HCT116 (cell line): Measurements from ENCODE around the gene SLFN12.

Experiments
- EGR1 ChIP-seq: IDR thresholded peaks from 2 replicates; pipeline ENCODE4 v1.6.1; 2012; ENCODE audit warnings: low read depth
- EZH2 ChIP-seq: fragments of 200-600 bp; sonication (generic); IDR thresholded peaks from 2 replicates; pipeline ENCODE4 v1.6.1; 2017; ENCODE audit warnings: antibody characterized with exemption, mixed run types
- EZH2phosphoT487 ChIP-seq: fragments of 200-600 bp; IDR thresholded peaks from 2 replicates; pipeline ENCODE4 v1.6.1; 2018; ENCODE audit warnings: antibody characterized with exemption, borderline replicate concordance
- JUND ChIP-seq: IDR thresholded peaks from 2 replicates; pipeline ENCODE4 v1.6.1; 2012
- POLR2A ChIP-seq: IDR thresholded peaks from 2 replicates; pipeline ENCODE4 v1.7.0; 2011; ENCODE audit warnings: borderline replicate concordance; ENCODE audit not compliant: insufficient read depth, insufficient read length; ENCODE audit errors: extremely low read depth
- POLR2AphosphoS5 ChIP-seq: IDR thresholded peaks from 2 replicates; pipeline ENCODE4 v1.6.1; 2011; ENCODE audit warnings: mild to moderate bottlenecking, low read depth, low read length, moderate library complexity
- RAD21 ChIP-seq: IDR thresholded peaks from 2 replicates; pipeline ENCODE4 v1.6.1; 2012; ENCODE audit warnings: low read depth, mild to moderate bottlenecking
- SP1 ChIP-seq: IDR thresholded peaks from 2 replicates; pipeline ENCODE4 v1.6.1; 2012; ENCODE audit warnings: low read depth
- YY1 ChIP-seq: IDR thresholded peaks from 2 replicates; pipeline ENCODE4 v1.6.1; 2011; ENCODE audit warnings: low read length, low read depth, moderate library complexity, mild to moderate bottlenecking; ENCODE audit not compliant: insufficient replicate concordance; ENCODE audit errors: extremely low read depth
- TF ChIP-seq, protein P1 (sequence below), 3 experiments: fragments of 200-600 bp in 1 of 3; sonication (generic) in 1 of 3; IDR thresholded peaks in 2 of 3; conservative IDR thresholded peaks in 1 of 3; 2 replicates each; pipeline ENCODE4 v1.5.1; 2012 to 2017; ENCODE audit warnings: low read depth in 2 of 3, low read length in 2 of 3, antibody characterized with exemption in 1 of 3, borderline replicate concordance in 1 of 3, control low read depth in 1 of 3, mild to moderate bottlenecking in 1 of 3, mixed read lengths in 1 of 3, mixed run types in 1 of 3, moderate library complexity in 1 of 3; ENCODE audit not compliant: insufficient read depth in 1 of 3
- TF ChIP-seq, protein P2 (sequence below): IDR thresholded peaks from 2 replicates; pipeline ENCODE4 v1.6.1; 2012
- TF ChIP-seq, protein P3 (sequence below): IDR thresholded peaks from 2 replicates; pipeline ENCODE4 v1.6.1; 2012
- TF ChIP-seq, protein P4 (sequence below): IDR thresholded peaks from 2 replicates; pipeline ENCODE4 v1.6.1; 2012; ENCODE audit warnings: low read depth

DNA sequence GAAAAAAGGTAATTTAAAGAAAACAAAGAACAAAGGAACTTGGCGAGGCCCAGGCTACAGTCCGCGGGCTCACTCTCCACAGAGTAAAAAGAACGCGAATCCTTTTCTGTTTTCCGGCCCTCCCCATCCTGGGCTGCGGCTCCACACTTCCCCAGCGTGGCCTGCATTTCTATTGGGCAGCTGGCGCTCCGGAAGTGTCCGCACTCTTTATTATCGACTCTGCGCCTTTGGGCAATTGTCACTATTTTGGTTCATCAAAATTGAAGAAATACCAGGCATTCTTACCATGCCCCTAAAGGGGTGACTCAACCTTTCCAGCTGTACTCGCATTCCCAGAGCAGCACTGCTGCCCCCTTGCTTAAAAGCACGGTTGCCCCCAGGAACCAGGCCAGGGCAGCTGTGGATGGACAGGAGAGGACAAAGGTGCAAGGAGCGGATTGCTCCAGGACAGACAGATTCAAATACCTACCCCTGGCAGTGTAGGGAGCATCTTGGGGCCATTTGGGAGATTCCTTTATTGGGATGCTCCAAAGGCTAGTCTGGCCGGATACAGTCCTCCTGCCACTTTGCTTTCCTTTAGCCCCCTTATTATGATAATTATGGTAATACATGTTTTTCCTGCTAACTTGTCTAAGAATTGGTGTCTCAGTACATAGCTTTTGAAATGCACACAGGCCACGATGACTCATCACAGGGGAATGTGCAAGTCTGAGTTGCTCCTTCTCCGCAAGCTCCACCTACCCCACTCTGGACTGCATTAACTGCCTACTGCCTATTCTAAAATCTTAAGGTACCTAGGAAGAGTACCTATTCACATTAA is 985 bp upstream of the SLFN12 start:
- TF ChIP-seq, protein P1, sequence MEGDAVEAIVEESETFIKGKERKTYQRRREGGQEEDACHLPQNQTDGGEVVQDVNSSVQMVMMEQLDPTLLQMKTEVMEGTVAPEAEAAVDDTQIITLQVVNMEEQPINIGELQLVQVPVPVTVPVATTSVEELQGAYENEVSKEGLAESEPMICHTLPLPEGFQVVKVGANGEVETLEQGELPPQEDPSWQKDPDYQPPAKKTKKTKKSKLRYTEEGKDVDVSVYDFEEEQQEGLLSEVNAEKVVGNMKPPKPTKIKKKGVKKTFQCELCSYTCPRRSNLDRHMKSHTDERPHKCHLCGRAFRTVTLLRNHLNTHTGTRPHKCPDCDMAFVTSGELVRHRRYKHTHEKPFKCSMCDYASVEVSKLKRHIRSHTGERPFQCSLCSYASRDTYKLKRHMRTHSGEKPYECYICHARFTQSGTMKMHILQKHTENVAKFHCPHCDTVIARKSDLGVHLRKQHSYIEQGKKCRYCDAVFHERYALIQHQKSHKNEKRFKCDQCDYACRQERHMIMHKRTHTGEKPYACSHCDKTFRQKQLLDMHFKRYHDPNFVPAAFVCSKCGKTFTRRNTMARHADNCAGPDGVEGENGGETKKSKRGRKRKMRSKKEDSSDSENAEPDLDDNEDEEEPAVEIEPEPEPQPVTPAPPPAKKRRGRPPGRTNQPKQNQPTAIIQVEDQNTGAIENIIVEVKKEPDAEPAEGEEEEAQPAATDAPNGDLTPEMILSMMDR (IDR thresholded peaks at IDR 0.05 in 2 of 3, conservative IDR thresholded peaks at IDR 0.05 in 1 of 3; ENCODE audit: borderline replicate concordance in 1 of 3, insufficient read depth in 1 of 3, low read depth in 2 of 3, low read length in 2 of 3), result 0 out of 6 replicates have a peak, but pooled peaks of 1 of the 3 experiments have one; percentile 9
- TF ChIP-seq EZH2, result no peak
- TF ChIP-seq, protein P2, sequence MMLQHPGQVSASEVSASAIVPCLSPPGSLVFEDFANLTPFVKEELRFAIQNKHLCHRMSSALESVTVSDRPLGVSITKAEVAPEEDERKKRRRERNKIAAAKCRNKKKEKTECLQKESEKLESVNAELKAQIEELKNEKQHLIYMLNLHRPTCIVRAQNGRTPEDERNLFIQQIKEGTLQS, result peak; percentile 76
- TF ChIP-seq, protein P3, sequence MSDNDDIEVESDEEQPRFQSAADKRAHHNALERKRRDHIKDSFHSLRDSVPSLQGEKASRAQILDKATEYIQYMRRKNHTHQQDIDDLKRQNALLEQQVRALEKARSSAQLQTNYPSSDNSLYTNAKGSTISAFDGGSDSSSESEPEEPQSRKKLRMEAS, result no peak
- TF ChIP-seq POLR2A, result no peak
- TF ChIP-seq RAD21, result no peak
- peak; percentile 88 for TF ChIP-seq JUND
- TF ChIP-seq POLR2AphosphoS5, result no peak
- TF ChIP-seq EGR1, result no peak
- TF ChIP-seq YY1, result no peak
- peak; percentile 35; the same call in 1 of the 2 replicates for TF ChIP-seq SP1
- TF ChIP-seq, protein P4, sequence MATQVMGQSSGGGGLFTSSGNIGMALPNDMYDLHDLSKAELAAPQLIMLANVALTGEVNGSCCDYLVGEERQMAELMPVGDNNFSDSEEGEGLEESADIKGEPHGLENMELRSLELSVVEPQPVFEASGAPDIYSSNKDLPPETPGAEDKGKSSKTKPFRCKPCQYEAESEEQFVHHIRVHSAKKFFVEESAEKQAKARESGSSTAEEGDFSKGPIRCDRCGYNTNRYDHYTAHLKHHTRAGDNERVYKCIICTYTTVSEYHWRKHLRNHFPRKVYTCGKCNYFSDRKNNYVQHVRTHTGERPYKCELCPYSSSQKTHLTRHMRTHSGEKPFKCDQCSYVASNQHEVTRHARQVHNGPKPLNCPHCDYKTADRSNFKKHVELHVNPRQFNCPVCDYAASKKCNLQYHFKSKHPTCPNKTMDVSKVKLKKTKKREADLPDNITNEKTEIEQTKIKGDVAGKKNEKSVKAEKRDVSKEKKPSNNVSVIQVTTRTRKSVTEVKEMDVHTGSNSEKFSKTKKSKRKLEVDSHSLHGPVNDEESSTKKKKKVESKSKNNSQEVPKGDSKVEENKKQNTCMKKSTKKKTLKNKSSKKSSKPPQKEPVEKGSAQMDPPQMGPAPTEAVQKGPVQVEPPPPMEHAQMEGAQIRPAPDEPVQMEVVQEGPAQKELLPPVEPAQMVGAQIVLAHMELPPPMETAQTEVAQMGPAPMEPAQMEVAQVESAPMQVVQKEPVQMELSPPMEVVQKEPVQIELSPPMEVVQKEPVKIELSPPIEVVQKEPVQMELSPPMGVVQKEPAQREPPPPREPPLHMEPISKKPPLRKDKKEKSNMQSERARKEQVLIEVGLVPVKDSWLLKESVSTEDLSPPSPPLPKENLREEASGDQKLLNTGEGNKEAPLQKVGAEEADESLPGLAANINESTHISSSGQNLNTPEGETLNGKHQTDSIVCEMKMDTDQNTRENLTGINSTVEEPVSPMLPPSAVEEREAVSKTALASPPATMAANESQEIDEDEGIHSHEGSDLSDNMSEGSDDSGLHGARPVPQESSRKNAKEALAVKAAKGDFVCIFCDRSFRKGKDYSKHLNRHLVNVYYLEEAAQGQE, result no peak
- TF ChIP-seq EZH2phosphoT487, result no peak
